WTC11 (cell line): ENCODE results near the gene GTF2H4. TPM values are rescaled to one million over a fixed set of nuclear protein-coding genes. Genes with fewer than 3 reads are reported as not detected.

Experiments
- ATAC-seq: fragments of 200-7000 bp; cut with Tn5 transposase; 2 replicates; pipeline ENCODE4 v1.10.0; 2021; ENCODE audit warnings: mild to moderate bottlenecking, moderate library complexity
- CTCF ChIA-PET: fragments of 300-600 bp; sonication (Branson Sonifier 250); formaldehyde crosslinking; loops from one replicate; lab custom pipeline; 2021; ENCODE audit warnings: antibody characterized with exemption; lab: Charles Lee
- POLR2A ChIA-PET: fragments of 350-600 bp; sonication (Branson Sonifier 250); formaldehyde crosslinking; loops from one replicate; lab custom pipeline; 2021; ENCODE audit warnings: antibody characterized with exemption; lab: Charles Lee
- DNase-seq: peaks from one replicate; pipeline ENCODE4 v3.0.0; 2021; ENCODE audit warnings: low spot score
- H3K27ac Mint-ChIP-seq: 2 replicates; pipeline ENCODE4 v1.8.0; 2021; ENCODE audit warnings: mixed read lengths
- H3K27me3 Mint-ChIP-seq: 2 replicates; pipeline ENCODE4 v1.8.0; 2021; ENCODE audit warnings: low read depth, mild to moderate bottlenecking, moderate library complexity, mixed read lengths
- H3K36me3 Mint-ChIP-seq: 2 replicates; pipeline ENCODE4 v1.8.0; 2021; ENCODE audit warnings: mixed read lengths
- H3K4me1 Mint-ChIP-seq: 2 replicates; pipeline ENCODE4 v1.8.0; 2022; ENCODE audit warnings: mixed read lengths
- H3K4me3 Mint-ChIP-seq: 2 replicates; pipeline ENCODE4 v1.8.0; 2021; ENCODE audit warnings: mild to moderate bottlenecking, moderate library complexity, mixed read lengths
- H3K9me3 Mint-ChIP-seq: 2 replicates; pipeline ENCODE4 v1.8.0; 2021; ENCODE audit warnings: mixed read lengths
- ATF1 ChIP-seq: sonication (generic); formaldehyde crosslinking; IDR thresholded peaks from 2 replicates; pipeline ENCODE4 v1.8.1; 2023; ENCODE audit warnings: mild to moderate bottlenecking, moderate library complexity, missing genetic modification reagents
- FOXK1 ChIP-seq: sonication (generic); formaldehyde crosslinking; IDR thresholded peaks from 2 replicates; pipeline ENCODE4 v1.8.0; 2022; ENCODE audit warnings: mild to moderate bottlenecking, moderate library complexity, missing genetic modification reagents
- GTF2I ChIP-seq: fragments of 250-450 bp; sonication (Bioruptor Pico); conservative IDR thresholded peaks from 2 replicates; pipeline ENCODE4 v1.4.0; 2021; ENCODE audit warnings: mild to moderate bottlenecking
- HMGA2 ChIP-seq: fragments of 250-450 bp; sonication (Bioruptor Pico); IDR thresholded peaks from 2 replicates; pipeline ENCODE4 v1.4.0; 2021; ENCODE audit warnings: mild to moderate bottlenecking, moderate library complexity
- JAZF1 ChIP-seq: fragments of 250-450 bp; sonication (Bioruptor Pico); IDR thresholded peaks from 2 replicates; pipeline ENCODE4 v1.9.0; 2021; ENCODE audit warnings: moderate library complexity, mild to moderate bottlenecking, inconsistent platforms
- JUN ChIP-seq: sonication (generic); formaldehyde crosslinking; IDR thresholded peaks from 2 replicates; pipeline ENCODE4 v1.8.0; 2023; ENCODE audit warnings: mild to moderate bottlenecking, missing genetic modification reagents
- RORB ChIP-seq: fragments of 250-450 bp; sonication (Bioruptor Pico); IDR thresholded peaks from 2 replicates; pipeline ENCODE4 v1.9.0; 2021; ENCODE audit warnings: mild to moderate bottlenecking
- SOX15 ChIP-seq: fragments of 250-450 bp; sonication (Bioruptor Pico); IDR thresholded peaks from 2 replicates; pipeline ENCODE4 v1.9.0; 2021; ENCODE audit warnings: mild to moderate bottlenecking
- ZNF317 ChIP-seq: sonication (generic); formaldehyde crosslinking; IDR thresholded peaks from 2 replicates; pipeline ENCODE4 v1.8.1; 2023; ENCODE audit warnings: low read depth, mild to moderate bottlenecking, moderate library complexity, missing genetic modification reagents, borderline replicate concordance
- ZNF396 ChIP-seq: fragments of 250-450 bp; sonication (Bioruptor Pico); IDR thresholded peaks from 2 replicates; pipeline ENCODE4 v1.8.0; 2021; ENCODE audit warnings: mild to moderate bottlenecking, moderate library complexity, borderline replicate concordance
- ZNF416 ChIP-seq: fragments of 250-450 bp; sonication (Bioruptor Pico); IDR thresholded peaks from 2 replicates; pipeline ENCODE4 v1.9.0; 2021; ENCODE audit warnings: mild to moderate bottlenecking, inconsistent platforms
- ZNF423 ChIP-seq: fragments of 250-450 bp; sonication (Bioruptor Pico); IDR thresholded peaks from 2 replicates; pipeline ENCODE4 v2.1.2; 2022; ENCODE audit warnings: mild to moderate bottlenecking, moderate library complexity
- total RNA-seq: library from RNA; stranded (reverse); gene quantifications from 3 replicates; pipeline ENCODE4 v1.2.3, GENCODE V29; 2021
- TF ChIP-seq, protein P1 (sequence below): sonication (generic); formaldehyde crosslinking; IDR thresholded peaks from 2 replicates; pipeline ENCODE4 v1.8.0; 2023; ENCODE audit warnings: missing genetic modification reagents
- TF ChIP-seq, protein P2 (sequence below): sonication (generic); formaldehyde crosslinking; IDR thresholded peaks from 2 replicates; pipeline ENCODE4 v1.8.1; 2023; ENCODE audit warnings: mild to moderate bottlenecking, missing genetic modification reagents
- TF ChIP-seq, protein P3 (sequence below): fragments of 250-450 bp; sonication (Bioruptor Pico); IDR thresholded peaks from 2 replicates; pipeline ENCODE4 v1.9.0; 2021; ENCODE audit warnings: moderate library complexity, mild to moderate bottlenecking, inconsistent platforms, borderline replicate concordance
- TF ChIP-seq, protein P4 (sequence below): sonication (generic); formaldehyde crosslinking; IDR thresholded peaks from 2 replicates; pipeline ENCODE4 v1.8.1; 2023; ENCODE audit warnings: mild to moderate bottlenecking, moderate library complexity, missing genetic modification reagents
- TF ChIP-seq, protein P5 (sequence below): sonication (generic); formaldehyde crosslinking; IDR thresholded peaks from 2 replicates; pipeline ENCODE4 v1.8.1; 2023; ENCODE audit warnings: mild to moderate bottlenecking, missing genetic modification reagents
- TF ChIP-seq, protein P6 (sequence below): sonication (generic); formaldehyde crosslinking; IDR thresholded peaks from 2 replicates; pipeline ENCODE4 v1.8.1; 2023; ENCODE audit warnings: mild to moderate bottlenecking, missing genetic modification reagents, moderate library complexity
- TF ChIP-seq, protein P7 (sequence below): sonication (generic); formaldehyde crosslinking; IDR thresholded peaks from 2 replicates; pipeline ENCODE4 v1.8.1; 2022; ENCODE audit warnings: low read depth, mild to moderate bottlenecking, moderate library complexity, missing genetic modification reagents, borderline replicate concordance
- TF ChIP-seq, protein P8 (sequence below): sonication (generic); formaldehyde crosslinking; IDR thresholded peaks from 2 replicates; pipeline ENCODE4 v1.8.0; 2022; ENCODE audit warnings: mild to moderate bottlenecking, missing genetic modification reagents
- TF ChIP-seq, protein P9 (sequence below): sonication (generic); formaldehyde crosslinking; IDR thresholded peaks from 2 replicates; pipeline ENCODE4 v1.8.0; 2023; ENCODE audit warnings: missing genetic modification reagents, mild to moderate bottlenecking, borderline replicate concordance

The GTF2H4 gene
- total RNA-seq, 1 experiment from 2014 or later, result 49.2 TPM

DNA sequence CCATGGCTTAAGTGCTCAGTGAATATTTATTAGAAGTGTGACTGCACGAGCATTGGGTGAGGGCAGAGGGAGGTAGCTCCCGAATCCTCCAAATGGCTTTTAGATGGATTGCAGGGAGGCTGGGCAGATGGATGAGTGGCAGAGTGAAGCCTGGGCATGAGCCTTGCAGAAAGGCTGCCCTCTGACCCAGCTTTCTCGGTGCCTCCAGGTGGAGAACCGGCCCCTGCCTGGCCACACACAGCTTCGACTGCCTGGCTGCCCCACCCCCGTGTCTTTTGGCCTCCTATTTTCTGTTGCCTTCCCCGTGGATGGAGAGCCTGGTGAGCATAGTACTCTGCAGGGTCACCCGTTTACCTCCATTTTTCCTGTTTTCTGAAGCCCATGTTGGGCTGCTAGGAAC is 9.5 kb downstream of the GTF2H4 start (continued):
- TF ChIP-seq, protein P1, sequence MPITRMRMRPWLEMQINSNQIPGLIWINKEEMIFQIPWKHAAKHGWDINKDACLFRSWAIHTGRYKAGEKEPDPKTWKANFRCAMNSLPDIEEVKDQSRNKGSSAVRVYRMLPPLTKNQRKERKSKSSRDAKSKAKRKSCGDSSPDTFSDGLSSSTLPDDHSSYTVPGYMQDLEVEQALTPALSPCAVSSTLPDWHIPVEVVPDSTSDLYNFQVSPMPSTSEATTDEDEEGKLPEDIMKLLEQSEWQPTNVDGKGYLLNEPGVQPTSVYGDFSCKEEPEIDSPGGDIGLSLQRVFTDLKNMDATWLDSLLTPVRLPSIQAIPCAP (CRISPR knock-in tag), result no peak
- TF ChIP-seq ATF1 (CRISPR knock-in tag) (no peak), SOX15 (no peak), HMGA2 (CRISPR knock-in tag) (no peak), ZNF416 (CRISPR knock-in tag) (no peak), GTF2I (CRISPR knock-in tag) (no peak)

DNA sequence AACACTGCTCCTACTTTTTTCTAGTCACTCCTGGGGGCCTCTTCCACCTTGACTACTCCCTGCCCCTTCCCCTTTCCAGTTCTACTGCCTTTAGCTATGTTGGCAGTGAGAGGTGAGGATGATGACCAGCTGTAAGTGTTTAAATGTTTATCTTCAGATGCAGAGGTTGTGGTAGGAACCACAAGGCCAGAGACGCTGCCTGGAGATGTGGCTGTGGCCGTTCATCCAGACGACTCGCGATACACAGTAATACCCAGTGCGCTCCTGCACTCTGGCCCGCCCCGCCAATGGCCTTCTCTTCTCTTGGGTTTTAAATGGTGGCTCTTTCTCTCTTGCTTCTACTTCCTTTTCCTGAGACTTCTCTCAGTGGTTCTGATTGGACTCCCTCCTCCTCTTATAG is 10.7 kb downstream of the GTF2H4 start:
- no peak overlapping the region for H3K27ac Mint-ChIP-seq
- no peak for ATAC-seq
- TF ChIP-seq, protein P2, sequence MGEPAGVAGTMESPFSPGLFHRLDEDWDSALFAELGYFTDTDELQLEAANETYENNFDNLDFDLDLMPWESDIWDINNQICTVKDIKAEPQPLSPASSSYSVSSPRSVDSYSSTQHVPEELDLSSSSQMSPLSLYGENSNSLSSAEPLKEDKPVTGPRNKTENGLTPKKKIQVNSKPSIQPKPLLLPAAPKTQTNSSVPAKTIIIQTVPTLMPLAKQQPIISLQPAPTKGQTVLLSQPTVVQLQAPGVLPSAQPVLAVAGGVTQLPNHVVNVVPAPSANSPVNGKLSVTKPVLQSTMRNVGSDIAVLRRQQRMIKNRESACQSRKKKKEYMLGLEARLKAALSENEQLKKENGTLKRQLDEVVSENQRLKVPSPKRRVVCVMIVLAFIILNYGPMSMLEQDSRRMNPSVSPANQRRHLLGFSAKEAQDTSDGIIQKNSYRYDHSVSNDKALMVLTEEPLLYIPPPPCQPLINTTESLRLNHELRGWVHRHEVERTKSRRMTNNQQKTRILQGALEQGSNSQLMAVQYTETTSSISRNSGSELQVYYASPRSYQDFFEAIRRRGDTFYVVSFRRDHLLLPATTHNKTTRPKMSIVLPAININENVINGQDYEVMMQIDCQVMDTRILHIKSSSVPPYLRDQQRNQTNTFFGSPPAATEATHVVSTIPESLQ (CRISPR knock-in tag), result no peak
- TF ChIP-seq ATF1 (CRISPR knock-in tag) (no peak), ZNF423 (CRISPR knock-in tag) (no peak), JAZF1 (no peak), FOXK1 (CRISPR knock-in tag) (no peak), RORB (CRISPR knock-in tag) (no peak), JUN (no peak), ZNF317 (CRISPR knock-in tag) (no peak), ZNF396 (CRISPR knock-in tag) (no peak)
- TF ChIP-seq, protein P3, sequence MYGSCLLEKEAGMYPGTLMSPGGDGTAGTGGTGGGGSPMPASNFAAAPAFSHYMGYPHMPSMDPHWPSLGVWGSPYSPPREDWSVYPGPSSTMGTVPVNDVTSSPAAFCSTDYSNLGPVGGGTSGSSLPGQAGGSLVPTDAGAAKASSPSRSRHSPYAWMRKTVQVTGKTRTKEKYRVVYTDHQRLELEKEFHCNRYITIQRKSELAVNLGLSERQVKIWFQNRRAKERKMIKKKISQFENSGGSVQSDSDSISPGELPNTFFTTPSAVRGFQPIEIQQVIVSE, result no peak
- TF ChIP-seq, protein P4, sequence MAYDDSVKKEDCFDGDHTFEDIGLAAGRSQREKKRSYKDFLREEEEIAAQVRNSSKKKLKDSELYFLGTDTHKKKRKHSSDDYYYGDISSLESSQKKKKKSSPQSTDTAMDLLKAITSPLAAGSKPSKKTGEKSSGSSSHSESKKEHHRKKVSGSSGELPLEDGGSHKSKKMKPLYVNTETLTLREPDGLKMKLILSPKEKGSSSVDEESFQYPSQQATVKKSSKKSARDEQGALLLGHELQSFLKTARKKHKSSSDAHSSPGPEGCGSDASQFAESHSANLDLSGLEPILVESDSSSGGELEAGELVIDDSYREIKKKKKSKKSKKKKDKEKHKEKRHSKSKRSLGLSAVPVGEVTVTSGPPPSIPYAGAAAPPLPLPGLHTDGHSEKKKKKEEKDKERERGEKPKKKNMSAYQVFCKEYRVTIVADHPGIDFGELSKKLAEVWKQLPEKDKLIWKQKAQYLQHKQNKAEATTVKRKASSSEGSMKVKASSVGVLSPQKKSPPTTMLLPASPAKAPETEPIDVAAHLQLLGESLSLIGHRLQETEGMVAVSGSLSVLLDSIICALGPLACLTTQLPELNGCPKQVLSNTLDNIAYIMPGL (CRISPR knock-in tag), result no peak
- TF ChIP-seq, protein P1 (CRISPR knock-in tag), result no peak
- TF ChIP-seq, protein P5, sequence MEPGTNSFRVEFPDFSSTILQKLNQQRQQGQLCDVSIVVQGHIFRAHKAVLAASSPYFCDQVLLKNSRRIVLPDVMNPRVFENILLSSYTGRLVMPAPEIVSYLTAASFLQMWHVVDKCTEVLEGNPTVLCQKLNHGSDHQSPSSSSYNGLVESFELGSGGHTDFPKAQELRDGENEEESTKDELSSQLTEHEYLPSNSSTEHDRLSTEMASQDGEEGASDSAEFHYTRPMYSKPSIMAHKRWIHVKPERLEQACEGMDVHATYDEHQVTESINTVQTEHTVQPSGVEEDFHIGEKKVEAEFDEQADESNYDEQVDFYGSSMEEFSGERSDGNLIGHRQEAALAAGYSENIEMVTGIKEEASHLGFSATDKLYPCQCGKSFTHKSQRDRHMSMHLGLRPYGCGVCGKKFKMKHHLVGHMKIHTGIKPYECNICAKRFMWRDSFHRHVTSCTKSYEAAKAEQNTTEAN (CRISPR knock-in tag), result no peak
- TF ChIP-seq, protein P6, sequence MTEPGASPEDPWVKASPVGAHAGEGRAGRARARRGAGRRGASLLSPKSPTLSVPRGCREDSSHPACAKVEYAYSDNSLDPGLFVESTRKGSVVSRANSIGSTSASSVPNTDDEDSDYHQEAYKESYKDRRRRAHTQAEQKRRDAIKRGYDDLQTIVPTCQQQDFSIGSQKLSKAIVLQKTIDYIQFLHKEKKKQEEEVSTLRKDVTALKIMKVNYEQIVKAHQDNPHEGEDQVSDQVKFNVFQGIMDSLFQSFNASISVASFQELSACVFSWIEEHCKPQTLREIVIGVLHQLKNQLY (CRISPR knock-in tag), result no peak
- TF ChIP-seq, protein P7, sequence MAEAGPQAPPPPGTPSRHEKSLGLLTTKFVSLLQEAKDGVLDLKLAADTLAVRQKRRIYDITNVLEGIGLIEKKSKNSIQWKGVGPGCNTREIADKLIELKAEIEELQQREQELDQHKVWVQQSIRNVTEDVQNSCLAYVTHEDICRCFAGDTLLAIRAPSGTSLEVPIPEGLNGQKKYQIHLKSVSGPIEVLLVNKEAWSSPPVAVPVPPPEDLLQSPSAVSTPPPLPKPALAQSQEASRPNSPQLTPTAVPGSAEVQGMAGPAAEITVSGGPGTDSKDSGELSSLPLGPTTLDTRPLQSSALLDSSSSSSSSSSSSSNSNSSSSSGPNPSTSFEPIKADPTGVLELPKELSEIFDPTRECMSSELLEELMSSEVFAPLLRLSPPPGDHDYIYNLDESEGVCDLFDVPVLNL (CRISPR knock-in tag), result no peak
- TF ChIP-seq, protein P8, sequence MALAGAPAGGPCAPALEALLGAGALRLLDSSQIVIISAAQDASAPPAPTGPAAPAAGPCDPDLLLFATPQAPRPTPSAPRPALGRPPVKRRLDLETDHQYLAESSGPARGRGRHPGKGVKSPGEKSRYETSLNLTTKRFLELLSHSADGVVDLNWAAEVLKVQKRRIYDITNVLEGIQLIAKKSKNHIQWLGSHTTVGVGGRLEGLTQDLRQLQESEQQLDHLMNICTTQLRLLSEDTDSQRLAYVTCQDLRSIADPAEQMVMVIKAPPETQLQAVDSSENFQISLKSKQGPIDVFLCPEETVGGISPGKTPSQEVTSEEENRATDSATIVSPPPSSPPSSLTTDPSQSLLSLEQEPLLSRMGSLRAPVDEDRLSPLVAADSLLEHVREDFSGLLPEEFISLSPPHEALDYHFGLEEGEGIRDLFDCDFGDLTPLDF, result no peak
- TF ChIP-seq, protein P9, sequence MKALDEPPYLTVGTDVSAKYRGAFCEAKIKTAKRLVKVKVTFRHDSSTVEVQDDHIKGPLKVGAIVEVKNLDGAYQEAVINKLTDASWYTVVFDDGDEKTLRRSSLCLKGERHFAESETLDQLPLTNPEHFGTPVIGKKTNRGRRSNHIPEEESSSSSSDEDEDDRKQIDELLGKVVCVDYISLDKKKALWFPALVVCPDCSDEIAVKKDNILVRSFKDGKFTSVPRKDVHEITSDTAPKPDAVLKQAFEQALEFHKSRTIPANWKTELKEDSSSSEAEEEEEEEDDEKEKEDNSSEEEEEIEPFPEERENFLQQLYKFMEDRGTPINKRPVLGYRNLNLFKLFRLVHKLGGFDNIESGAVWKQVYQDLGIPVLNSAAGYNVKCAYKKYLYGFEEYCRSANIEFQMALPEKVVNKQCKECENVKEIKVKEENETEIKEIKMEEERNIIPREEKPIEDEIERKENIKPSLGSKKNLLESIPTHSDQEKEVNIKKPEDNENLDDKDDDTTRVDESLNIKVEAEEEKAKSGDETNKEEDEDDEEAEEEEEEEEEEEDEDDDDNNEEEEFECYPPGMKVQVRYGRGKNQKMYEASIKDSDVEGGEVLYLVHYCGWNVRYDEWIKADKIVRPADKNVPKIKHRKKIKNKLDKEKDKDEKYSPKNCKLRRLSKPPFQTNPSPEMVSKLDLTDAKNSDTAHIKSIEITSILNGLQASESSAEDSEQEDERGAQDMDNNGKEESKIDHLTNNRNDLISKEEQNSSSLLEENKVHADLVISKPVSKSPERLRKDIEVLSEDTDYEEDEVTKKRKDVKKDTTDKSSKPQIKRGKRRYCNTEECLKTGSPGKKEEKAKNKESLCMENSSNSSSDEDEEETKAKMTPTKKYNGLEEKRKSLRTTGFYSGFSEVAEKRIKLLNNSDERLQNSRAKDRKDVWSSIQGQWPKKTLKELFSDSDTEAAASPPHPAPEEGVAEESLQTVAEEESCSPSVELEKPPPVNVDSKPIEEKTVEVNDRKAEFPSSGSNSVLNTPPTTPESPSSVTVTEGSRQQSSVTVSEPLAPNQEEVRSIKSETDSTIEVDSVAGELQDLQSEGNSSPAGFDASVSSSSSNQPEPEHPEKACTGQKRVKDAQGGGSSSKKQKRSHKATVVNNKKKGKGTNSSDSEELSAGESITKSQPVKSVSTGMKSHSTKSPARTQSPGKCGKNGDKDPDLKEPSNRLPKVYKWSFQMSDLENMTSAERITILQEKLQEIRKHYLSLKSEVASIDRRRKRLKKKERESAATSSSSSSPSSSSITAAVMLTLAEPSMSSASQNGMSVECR, result no peak

More for the DNA sequence above, 10.7 kb downstream of the GTF2H4 start:
- Mint-ChIP-seq H3K27me3 (no peaks in the 10 kb centered on the region), H3K9me3 (no peaks in the 10 kb centered on the region), H3K36me3 (peaks cover 61% of the 10 kb centered on the region), H3K4me1 (peaks cover 19% of the 10 kb centered on the region), H3K4me3 (no peak overlapping the region)
- POLR2A ChIA-PET, result interaction anchor here (0.9 kb wide), 1 partner anchor 24 kb away, joined by 3 read pairs; no protein-coding TSS in a partner anchor
- CTCF ChIA-PET, result interaction anchor here (1.9 to 6.4 kb wide), 2 partner anchors 151 to 161 kb away, joined by 12 to 124 read pairs; no protein-coding TSS in a partner anchor
- DNase-seq, result no peak
